ENCODE results near the gene UNC119. TPM values are rescaled to one million over a fixed set of nuclear protein-coding genes. Genes with fewer than 3 reads are reported as not detected.

The UNC119 gene
- total RNA-seq, 4 donors from 2014 or later, result 17.5 to 28.7 (median 20.3) TPM

DNA sequence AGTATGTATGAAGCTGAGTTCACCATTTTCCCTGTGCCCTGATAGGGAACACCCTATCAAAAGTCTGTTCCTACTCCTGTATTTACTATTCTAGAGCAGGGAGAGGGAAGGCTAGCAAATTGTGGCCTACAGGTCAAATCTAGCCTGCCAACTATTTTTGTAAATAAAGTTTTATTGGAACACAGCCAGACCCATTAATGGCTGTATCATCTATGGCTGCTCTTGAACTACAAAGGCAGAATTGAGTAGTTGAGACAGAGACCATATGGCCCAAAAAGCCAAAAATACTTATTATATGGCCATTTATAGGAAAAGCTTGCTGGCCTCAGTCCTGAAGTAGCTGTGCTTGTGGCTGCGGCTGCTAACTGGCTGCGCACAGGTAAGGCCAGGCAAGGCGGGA is 28.5 kb upstream of the UNC119 start:
- Histone ChIP-seq H3K27me3 (no peaks in the 10 kb centered on the region), H3K4me1 (peaks cover 0 to 13% (median 6%) of the 10 kb centered on the region in 3 donors), H3K27ac (no peak overlapping the region), H3K36me3 (peaks cover 0 to 25% of the 10 kb centered on the region in 2 donors), H3K9me3 (no peaks in the 10 kb centered on the region), H3K4me3 (no peak overlapping the region)
- ATAC-seq, result no peak
- TF ChIP-seq POLR2AphosphoS5 (IDR thresholded peaks at IDR 0.05), result no peak
- TF ChIP-seq EP300 (IDR thresholded peaks at IDR 0.05), result no peak
- no peak for TF ChIP-seq POLR2A (IDR thresholded peaks at IDR 0.05)
- TF ChIP-seq, protein P1, sequence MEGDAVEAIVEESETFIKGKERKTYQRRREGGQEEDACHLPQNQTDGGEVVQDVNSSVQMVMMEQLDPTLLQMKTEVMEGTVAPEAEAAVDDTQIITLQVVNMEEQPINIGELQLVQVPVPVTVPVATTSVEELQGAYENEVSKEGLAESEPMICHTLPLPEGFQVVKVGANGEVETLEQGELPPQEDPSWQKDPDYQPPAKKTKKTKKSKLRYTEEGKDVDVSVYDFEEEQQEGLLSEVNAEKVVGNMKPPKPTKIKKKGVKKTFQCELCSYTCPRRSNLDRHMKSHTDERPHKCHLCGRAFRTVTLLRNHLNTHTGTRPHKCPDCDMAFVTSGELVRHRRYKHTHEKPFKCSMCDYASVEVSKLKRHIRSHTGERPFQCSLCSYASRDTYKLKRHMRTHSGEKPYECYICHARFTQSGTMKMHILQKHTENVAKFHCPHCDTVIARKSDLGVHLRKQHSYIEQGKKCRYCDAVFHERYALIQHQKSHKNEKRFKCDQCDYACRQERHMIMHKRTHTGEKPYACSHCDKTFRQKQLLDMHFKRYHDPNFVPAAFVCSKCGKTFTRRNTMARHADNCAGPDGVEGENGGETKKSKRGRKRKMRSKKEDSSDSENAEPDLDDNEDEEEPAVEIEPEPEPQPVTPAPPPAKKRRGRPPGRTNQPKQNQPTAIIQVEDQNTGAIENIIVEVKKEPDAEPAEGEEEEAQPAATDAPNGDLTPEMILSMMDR (IDR thresholded peaks at IDR 0.05), result no peak
- WGBS, 2 donors (ENCODE audit: low coverage in 1 of 2), result 95 to 100% methylated on average over 3 of the region's 3 CpGs

GRCh38 chr17:28579526-28579925 is 27.1 kb upstream of the UNC119 start:
- WGBS, 2 donors (ENCODE audit: low coverage in 1 of 2), result 91% methylated on average over 4 of the region's 4 CpGs; no CpG with 5 or more reads in 1 of the 2 donors
- peaks cover 0 to 21% (median 8%) of the 10 kb centered on the region in 3 donors for H3K4me1 ChIP-seq
- H3K36me3 ChIP-seq, result peaks cover 0 to 10% of the 10 kb centered on the region in 2 donors
- H3K4me3 ChIP-seq, result no peak overlapping the region
- H3K9me3 ChIP-seq, result no peaks in the 10 kb centered on the region
- H3K27ac ChIP-seq, result no peak overlapping the region
- ATAC-seq, result no peak
- no peak for TF ChIP-seq POLR2AphosphoS5 (IDR thresholded peaks at IDR 0.05)
- TF ChIP-seq EP300 (IDR thresholded peaks at IDR 0.05), result no peak
- TF ChIP-seq, protein P1 (IDR thresholded peaks at IDR 0.05), result no peak
- no peak for TF ChIP-seq POLR2A (IDR thresholded peaks at IDR 0.05)
- H3K27me3 ChIP-seq, result no peaks in the 10 kb centered on the region

DNA sequence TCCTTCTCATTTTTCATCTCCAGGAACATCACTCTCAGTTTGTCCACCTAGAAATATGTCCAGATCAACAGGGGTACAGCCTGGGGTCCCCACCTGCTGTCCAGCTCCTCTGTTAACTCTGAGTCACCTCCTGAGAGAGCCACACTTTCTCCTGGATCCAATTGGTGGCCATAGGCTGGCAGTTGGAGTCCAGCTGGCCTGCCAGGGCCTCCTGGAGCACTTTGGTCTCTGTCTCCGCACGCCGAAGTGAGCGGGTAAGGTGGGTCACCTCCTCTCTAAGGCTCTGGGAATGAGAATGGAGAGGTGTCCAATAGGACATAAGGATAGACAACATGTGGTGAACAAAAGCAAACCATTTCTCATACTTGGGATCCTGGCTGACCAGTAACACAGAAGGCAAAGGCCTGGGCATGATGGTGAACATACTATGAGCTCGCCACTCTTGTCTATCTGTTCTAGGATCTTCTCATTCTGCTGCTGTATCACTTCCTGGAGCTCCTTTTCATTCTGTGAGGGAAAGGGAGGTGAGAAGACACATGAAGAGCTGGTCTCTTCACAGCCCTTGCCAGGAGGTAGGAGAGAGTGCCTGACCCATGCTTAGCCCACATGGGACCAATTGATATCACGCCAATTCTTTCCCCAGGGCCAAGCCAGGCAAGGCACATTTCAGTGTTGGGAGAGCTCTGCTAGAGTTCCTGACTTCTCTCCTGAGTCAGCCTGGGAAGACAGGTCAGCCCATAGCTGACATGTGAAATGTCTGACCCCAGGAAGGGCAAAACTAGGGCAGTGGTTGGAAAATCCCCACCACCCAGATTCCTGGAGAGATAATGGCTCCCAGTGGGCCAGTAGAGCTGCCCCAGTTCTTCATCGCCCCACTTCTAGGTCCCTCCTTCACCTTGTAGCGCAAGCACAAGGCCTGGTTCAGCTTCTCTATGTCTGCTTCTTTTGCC is 26.1 kb upstream of the UNC119 start:
- Histone ChIP-seq H3K27ac (no peak overlapping the region), H3K4me1 (peaks cover 0 to 21% (median 8%) of the 10 kb centered on the region in 3 donors), H3K4me3 (no peak overlapping the region), H3K27me3 (no peaks in the 10 kb centered on the region), H3K9me3 (no peaks in the 10 kb centered on the region), H3K36me3 (peaks cover 0 to 5% of the 10 kb centered on the region in 2 donors)
- 100% methylated on average over 3 of the region's 8 CpGs; no CpG with 5 or more reads in 1 of the 2 donors for WGBS, 2 donors (ENCODE audit: low coverage in 1 of 2)
- TF ChIP-seq POLR2A (IDR thresholded peaks at IDR 0.05) (no peak), EP300 (IDR thresholded peaks at IDR 0.05) (no peak), POLR2AphosphoS5 (IDR thresholded peaks at IDR 0.05) (no peak)
- TF ChIP-seq, protein P1 (IDR thresholded peaks at IDR 0.05), result no peak
- no peak for ATAC-seq

- Histone ChIP-seq H3K27ac (peak overlapping the region in 3 of 4 donors; percentile 50 to 66 (median 65)), H3K9me3 (no peaks in the 10 kb centered on the region), H3K4me3 (no peak overlapping the region), H3K36me3 (peaks cover 0 to 5% of the 10 kb centered on the region in 2 donors), H3K4me1 (peaks cover 0 to 24% (median 8%) of the 10 kb centered on the region in 3 donors), H3K27me3 (no peaks in the 10 kb centered on the region)
- no peak for TF ChIP-seq POLR2A (IDR thresholded peaks at IDR 0.05)
- TF ChIP-seq EP300 (IDR thresholded peaks at IDR 0.05), result no peak
- TF ChIP-seq, protein P1 (IDR thresholded peaks at IDR 0.05), result no peak
- TF ChIP-seq POLR2AphosphoS5 (IDR thresholded peaks at IDR 0.05), result no peak
- 89 to 94% methylated on average over 2 of the region's 3 CpGs for WGBS, 2 donors (ENCODE audit: low coverage in 1 of 2)
- ATAC-seq, result no peak
Measured at GRCh38 chr17:28577466-28577824, 25.0 kb upstream of the UNC119 start.
